GM12801 (cell line): ENCODE data around the gene PPT2.

ENCODE experiments used
- TF ChIP-seq, protein P1 (sequence below): IDR thresholded peaks from one replicate; pipeline ENCODE4 v1.5.1; 2011; ENCODE audit warnings: control low read depth; ENCODE audit not compliant: insufficient read length; ENCODE audit errors: extremely low read depth

Gene PPT2

DNA sequence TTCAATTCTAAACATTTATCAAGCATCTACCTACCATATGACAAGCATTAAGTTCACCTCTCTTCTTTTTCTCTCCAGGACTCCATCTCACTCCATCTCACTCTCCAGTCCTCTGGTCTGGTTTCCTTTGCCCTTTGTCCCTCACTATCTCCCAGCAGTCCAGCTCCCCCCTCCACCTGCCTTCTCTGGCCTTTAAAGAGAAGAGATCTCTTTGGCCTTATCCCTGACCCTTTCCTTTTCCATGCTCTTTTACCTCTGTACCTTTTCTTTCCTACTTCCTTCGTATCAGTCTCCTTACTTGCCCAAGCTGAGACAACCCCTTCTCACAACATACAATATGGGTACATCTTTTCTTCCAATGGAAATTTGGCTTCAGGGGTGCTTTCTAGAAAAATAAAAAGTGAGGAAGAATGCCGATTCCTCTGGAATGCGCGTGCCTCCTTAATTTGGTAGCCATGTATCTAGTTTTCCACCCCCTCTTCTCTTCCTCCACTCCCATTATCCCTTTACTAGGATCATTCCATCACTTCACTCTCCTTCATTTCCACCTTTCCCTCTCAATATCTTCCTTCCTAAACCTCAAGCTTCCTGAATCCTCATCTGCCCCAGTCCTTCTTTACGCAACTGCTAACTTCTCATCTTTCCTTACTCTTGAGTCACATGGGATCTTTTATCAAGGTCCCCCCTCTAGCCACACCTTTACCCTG lies 22.7 kb downstream of the PPT2 start:
- TF ChIP-seq, protein P1, sequence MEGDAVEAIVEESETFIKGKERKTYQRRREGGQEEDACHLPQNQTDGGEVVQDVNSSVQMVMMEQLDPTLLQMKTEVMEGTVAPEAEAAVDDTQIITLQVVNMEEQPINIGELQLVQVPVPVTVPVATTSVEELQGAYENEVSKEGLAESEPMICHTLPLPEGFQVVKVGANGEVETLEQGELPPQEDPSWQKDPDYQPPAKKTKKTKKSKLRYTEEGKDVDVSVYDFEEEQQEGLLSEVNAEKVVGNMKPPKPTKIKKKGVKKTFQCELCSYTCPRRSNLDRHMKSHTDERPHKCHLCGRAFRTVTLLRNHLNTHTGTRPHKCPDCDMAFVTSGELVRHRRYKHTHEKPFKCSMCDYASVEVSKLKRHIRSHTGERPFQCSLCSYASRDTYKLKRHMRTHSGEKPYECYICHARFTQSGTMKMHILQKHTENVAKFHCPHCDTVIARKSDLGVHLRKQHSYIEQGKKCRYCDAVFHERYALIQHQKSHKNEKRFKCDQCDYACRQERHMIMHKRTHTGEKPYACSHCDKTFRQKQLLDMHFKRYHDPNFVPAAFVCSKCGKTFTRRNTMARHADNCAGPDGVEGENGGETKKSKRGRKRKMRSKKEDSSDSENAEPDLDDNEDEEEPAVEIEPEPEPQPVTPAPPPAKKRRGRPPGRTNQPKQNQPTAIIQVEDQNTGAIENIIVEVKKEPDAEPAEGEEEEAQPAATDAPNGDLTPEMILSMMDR = no peak

DNA sequence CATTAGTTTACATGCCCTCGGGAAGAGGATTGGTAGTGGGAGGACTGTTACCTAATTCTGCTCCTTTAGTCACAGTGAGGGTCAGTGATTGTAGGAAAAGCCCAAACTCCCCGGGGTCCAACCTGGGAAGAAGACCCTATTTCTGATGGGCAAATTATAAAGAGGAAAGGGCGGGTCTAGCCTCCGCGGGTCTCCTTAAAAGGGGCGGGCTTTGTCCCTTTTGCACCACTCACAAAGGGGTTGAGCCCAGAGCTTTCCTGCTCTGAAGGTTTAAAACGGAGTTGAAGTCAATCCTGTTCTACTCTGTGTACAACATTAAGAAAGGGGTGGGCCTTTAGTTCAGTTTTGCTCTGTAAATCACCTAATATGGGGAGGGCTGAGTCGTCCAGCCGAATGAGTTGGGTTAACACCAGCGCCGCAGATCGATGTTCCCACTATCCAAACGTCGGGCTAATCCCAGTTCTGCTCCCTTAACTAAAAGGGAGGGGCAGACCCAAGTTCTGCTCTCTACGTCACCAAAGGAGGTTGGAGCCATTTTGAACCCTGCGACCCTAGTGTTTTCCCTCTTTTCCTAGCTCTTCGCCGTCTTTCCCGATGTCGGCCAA lies 23.3 kb downstream of the PPT2 start:
- TF ChIP-seq, protein P1 = no peak

DNA sequence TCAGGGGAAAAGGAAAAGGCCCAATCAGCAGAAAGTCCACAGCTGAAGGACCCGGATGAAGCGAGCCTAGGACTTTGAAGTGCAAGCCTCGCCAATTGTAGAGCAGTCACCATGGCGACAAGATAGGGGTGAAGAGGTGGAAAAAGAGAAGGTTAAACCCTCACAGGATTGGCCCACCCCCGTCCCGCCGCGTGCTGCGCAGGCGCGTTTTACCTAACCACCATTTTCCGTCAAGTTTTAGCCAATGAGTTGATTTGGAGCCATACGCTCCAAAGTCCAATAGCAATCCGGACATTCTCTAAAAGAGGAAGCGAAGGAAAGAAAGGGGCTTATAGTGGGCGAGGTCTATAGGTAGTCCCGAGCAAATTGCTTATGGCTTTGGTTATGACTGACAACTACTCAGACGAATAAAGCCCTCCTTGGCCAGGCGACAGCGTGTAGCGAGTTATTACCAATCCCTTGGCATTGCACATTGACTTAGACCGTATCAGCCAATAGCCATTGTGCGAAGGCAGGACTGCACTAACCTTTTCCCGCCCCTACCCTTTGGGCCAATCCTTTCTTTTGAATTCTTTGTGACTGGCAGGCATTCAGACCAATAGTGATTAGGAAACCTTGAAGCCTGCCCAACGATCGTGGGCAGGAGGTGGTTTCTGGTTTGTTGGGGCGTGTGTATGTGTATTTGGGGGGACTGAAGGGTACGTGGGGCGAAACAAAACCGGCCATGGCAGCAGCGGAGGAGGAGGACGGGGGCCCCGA lies 24.0 kb downstream of the PPT2 start, which contains the start of gene RNF5:
TSS of gene RNF5 (plus strand) at position 618 of the 759 bp plus-strand sequence. CDS start at position 725, 107 bp downstream.
- TF ChIP-seq, protein P1 = no peak

DNA sequence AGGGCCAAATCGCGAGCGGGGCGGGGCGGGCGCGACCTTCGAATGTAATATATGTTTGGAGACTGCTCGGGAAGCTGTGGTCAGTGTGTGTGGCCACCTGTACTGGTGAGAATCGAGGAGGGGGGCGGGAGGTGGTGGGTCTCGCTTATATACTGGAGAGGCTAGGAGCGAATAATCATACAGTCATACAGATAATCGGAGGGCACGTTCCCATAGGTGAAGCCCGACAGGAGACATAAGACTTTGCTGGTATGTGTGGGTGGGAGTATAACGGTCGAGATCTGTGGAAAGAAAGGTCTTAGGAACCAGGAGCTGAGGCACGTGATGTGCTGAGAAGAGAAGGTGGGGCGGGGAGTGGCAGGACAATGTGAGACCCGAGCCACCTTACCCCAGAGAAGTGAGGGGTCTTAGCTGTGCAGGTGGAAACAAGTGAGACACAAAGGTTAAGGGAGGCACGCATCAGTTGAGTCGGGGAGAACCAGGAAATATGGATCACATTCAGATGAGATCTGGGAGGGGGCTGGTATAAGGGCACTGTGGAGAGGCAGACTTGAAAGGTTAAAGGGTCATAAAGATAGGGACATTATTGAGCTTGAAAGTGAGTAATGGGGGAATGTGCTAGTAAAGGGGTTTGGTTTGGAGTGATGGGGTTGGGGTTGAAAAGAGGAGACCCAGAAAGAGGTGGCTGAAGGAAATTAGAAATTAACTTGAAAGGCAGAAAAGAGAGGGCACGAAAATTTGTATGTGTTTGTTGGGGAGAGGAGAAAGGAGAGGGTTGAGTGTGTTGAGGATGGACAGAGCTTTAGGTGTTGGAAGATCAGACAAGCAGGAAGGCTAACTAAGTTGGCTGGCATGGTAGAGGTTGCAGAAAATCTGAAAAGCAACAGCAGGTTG lies 24.9 kb downstream of the PPT2 start:
- TF ChIP-seq, protein P1 = no peak

- TF ChIP-seq, protein P1 = no peak
These were observed 25.9 kb downstream of the PPT2 start for GRCh38 chr6:32179766-32180405.

DNA sequence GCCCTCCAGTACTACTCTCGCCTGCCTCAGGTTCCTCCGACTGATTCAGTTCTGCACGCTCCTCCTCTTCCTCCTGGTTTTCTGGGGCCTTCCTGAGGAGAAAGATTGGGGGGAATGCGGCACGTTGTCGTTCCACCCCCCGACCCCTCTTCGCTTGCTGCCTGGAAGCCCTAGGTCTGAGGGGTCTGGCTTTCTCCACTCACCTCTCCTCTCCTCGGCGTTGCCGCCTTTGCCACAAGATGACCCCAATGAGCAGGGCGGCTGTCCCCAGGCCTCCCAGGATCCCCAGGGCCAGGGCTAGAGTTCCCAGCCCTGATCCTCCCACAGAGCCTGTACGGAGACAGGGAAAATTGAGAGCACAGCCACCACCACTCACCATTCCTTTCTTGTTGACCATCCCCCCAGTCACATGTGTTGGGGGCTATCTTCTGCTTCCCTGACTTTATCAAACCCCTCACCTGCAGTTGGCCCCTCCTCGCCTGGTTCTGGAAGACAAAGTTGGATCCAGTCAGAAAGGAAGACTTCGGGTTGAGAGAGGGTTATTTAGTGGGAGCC lies 27.3 kb downstream of the PPT2 start:
- TF ChIP-seq, protein P1 = no peak
